ENCODE measurements around the gene ATG12.

DNA sequence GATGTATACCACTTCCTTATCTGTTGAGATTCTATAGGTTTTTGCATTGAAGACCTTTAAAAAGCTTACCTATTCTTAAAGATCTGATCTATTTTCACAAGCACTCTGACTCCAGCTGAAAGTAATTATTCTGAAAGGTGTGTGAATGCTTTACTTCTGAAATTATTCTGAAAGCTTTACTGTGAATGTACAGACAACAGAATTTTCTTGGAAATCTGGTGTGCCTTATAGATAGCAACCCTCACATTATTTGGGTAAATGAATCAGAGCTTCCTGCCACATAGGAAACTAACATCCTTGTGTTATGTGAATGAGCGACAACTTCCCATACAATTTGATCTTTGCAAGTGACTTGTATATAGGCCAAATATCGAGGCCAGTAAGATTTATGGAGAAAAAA, 31.4 kb downstream of the ATG12 start:
- TF ChIP-seq POLR2AphosphoS5 (IDR thresholded peaks at IDR 0.05; ENCODE audit: low read depth, low read length) (no peak), CTCF (IDR thresholded peaks at IDR 0.05) (no peak), TCF7L2 (IDR thresholded peaks at IDR 0.05; ENCODE audit: low read depth, low read length) (no peak)
- TF ChIP-seq, protein P1, sequence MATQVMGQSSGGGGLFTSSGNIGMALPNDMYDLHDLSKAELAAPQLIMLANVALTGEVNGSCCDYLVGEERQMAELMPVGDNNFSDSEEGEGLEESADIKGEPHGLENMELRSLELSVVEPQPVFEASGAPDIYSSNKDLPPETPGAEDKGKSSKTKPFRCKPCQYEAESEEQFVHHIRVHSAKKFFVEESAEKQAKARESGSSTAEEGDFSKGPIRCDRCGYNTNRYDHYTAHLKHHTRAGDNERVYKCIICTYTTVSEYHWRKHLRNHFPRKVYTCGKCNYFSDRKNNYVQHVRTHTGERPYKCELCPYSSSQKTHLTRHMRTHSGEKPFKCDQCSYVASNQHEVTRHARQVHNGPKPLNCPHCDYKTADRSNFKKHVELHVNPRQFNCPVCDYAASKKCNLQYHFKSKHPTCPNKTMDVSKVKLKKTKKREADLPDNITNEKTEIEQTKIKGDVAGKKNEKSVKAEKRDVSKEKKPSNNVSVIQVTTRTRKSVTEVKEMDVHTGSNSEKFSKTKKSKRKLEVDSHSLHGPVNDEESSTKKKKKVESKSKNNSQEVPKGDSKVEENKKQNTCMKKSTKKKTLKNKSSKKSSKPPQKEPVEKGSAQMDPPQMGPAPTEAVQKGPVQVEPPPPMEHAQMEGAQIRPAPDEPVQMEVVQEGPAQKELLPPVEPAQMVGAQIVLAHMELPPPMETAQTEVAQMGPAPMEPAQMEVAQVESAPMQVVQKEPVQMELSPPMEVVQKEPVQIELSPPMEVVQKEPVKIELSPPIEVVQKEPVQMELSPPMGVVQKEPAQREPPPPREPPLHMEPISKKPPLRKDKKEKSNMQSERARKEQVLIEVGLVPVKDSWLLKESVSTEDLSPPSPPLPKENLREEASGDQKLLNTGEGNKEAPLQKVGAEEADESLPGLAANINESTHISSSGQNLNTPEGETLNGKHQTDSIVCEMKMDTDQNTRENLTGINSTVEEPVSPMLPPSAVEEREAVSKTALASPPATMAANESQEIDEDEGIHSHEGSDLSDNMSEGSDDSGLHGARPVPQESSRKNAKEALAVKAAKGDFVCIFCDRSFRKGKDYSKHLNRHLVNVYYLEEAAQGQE (IDR thresholded peaks at IDR 0.05; ENCODE audit: insufficient read depth in 1 of 2, low read depth in 2 of 2, low read length in 1 of 2): no peak

Measured in Panc1 (cell line).